K562 (cell line): Measurements from ENCODE around the gene CRK.

Source experiments
- CUX1 ChIP-seq: fragments of 200-800 bp; sonication (Bioruptor generic); IDR thresholded peaks from 2 replicates; pipeline ENCODE4 v1.6.1; 2016; ENCODE audit warnings: missing genetic modification characterization, missing compliant biosample characterization
- HCFC1 ChIP-seq: IDR thresholded peaks from 2 replicates; pipeline ENCODE4 v1.6.1; 2012; ENCODE audit warnings: low read depth, low read length, improper control_type of control experiment
- NFIX ChIP-seq: fragments of 250-450 bp; sonication (Bioruptor Pico); IDR thresholded peaks from 2 replicates; pipeline ENCODE4 v1.4.0; 2020; ENCODE audit warnings: low read depth, mild to moderate bottlenecking, moderate library complexity
- POLR2AphosphoS5 ChIP-seq: IDR thresholded peaks from 2 replicates; pipeline ENCODE4 v1.6.1; 2011; ENCODE audit warnings: mild to moderate bottlenecking, low read depth, low read length, moderate library complexity; ENCODE audit not compliant: control insufficient read depth, insufficient read depth
- SETDB1 ChIP-seq: IDR thresholded peaks from one replicate; pipeline ENCODE4 v1.6.1; 2012; ENCODE audit warnings: low read length, control low read depth, inconsistent platforms
- SIN3A ChIP-seq, 2 experiments: fragments of 150-350 bp in 1 of 2; IDR thresholded peaks; 2 replicates each; pipeline ENCODE4 v1.6.1; 2011 to 2016; ENCODE audit warnings: borderline replicate concordance in 2 of 2, low read depth in 2 of 2, low read length in 2 of 2, mild to moderate bottlenecking in 2 of 2, moderate library complexity in 2 of 2; ENCODE audit not compliant: control insufficient read depth in 1 of 2
- SIN3B ChIP-seq: fragments of 450-650 bp; IDR thresholded peaks from 2 replicates; pipeline ENCODE4 v1.6.1; 2017; ENCODE audit warnings: low read depth, mild to moderate bottlenecking, moderate library complexity
- ZBED1 ChIP-seq: IDR thresholded peaks from 2 replicates; pipeline ENCODE4 v1.6.1; 2014
- ZNF347 ChIP-seq: fragments of 450-650 bp; formaldehyde crosslinking; IDR thresholded peaks from 2 replicates; pipeline ENCODE4 v1.4.0; 2020; ENCODE audit warnings: low read depth, mild to moderate bottlenecking, moderate library complexity
- ZNF431 ChIP-seq: sonication (generic); formaldehyde crosslinking; IDR thresholded peaks from 2 replicates; pipeline ENCODE4 v1.8.0; 2022; ENCODE audit warnings: mild to moderate bottlenecking, missing genetic modification reagents

GRCh38 chr17:1494203-1494602 is 38.2 kb upstream of the CRK start:
- TF ChIP-seq NFIX (no peak), POLR2AphosphoS5 (no peak), ZBED1 (no peak), SIN3A (IDR thresholded peaks at IDR 0.05; ENCODE audit: borderline replicate concordance in 2 of 2, control insufficient read depth in 1 of 2, low read depth in 2 of 2, low read length in 2 of 2) (no peak), HCFC1 (no peak), ZNF431 (CRISPR knock-in tag) (no peak), ZNF347 (CRISPR knock-in tag) (no peak), CUX1 (no peak), SIN3B (no peak), SETDB1 (no peak)
